ENCODE results near the gene UBTD2. TPM values are rescaled to one million over a fixed set of nuclear protein-coding genes. Genes with fewer than 3 reads are reported as not detected.

The UBTD2 gene
- polyA plus RNA-seq, 1 experiment = 33.3 TPM

DNA sequence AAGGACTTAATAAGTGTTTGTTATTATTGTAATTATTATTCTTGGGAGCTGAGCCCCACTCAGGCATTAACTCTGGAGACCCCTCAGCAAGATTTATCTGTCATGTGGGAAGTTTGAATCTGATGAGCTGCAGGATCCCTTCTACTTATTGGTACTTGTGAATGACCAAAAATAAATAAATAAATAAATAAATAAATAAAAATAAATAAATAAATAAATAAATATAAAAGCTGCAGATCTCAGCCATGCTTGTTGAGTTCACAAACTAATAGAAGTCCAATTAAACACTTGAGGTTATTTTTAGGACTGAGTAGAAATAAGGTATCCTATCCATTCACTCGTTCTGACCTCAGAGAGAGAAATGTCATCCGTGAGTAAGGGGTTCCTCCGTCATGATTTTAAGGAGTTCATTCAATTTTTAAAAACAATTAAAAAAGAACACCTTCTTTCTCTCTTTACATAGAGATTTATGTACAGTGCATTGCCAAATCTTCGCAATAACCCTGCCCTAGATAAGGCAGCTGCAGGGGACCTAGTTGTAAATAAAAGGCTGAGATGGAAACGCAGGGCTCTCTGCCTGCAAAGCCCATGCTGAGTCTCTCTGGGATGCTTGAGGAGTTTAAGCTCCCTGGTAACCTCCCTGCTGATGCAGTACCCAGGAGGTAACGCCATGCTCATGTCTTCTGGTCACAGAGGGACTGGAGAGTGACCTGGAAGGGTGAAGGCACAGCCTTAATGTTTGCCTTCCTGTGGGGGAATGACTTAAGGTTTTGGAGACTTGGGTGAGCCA, 88.4 kb downstream of the UBTD2 start:
- ChIA-PET CTCF (interaction anchor here (0.8 to 0.9 kb wide), 2 partner anchors 9 to 283 kb away, joined by 3 read pairs; no protein-coding TSS in a partner anchor), POLR2A (no interaction called here)
- TF ChIP-seq, protein P1, sequence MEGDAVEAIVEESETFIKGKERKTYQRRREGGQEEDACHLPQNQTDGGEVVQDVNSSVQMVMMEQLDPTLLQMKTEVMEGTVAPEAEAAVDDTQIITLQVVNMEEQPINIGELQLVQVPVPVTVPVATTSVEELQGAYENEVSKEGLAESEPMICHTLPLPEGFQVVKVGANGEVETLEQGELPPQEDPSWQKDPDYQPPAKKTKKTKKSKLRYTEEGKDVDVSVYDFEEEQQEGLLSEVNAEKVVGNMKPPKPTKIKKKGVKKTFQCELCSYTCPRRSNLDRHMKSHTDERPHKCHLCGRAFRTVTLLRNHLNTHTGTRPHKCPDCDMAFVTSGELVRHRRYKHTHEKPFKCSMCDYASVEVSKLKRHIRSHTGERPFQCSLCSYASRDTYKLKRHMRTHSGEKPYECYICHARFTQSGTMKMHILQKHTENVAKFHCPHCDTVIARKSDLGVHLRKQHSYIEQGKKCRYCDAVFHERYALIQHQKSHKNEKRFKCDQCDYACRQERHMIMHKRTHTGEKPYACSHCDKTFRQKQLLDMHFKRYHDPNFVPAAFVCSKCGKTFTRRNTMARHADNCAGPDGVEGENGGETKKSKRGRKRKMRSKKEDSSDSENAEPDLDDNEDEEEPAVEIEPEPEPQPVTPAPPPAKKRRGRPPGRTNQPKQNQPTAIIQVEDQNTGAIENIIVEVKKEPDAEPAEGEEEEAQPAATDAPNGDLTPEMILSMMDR (IDR thresholded peaks at IDR 0.05; ENCODE audit: low read depth, low read length) = no peak

DNA sequence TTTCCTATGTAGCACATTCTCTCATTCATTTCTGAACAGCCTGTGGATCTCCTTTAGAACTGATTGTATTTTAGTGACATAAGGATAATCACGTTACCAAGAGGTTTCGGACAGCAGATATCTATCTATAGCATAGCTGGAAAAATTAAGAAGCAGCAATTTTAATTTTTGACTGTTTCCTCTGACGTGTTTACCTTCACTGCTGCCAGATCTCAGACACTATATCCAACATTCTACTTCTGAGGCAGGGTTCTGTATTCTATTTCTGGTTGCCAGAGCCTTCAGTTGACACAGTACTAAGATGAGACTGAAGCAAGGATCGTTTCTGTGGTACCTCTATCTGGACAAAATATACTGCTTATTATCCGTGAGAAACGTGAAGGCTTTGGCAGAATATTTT, 89.7 kb downstream of the UBTD2 start, which contains the start of gene EFCAB9:
TSS of gene EFCAB9 (plus strand) at position 301 of the 400 bp plus-strand sequence. CDS start at position 302, 1 bp downstream.
- CTCF ChIA-PET = no interaction called here
- Histone ChIP-seq H3K27ac (ENCODE audit: low read depth, low read length) (no peak within 1 kb of the TSS), H3K27me3 (ENCODE audit: control insufficient read depth, insufficient read depth, low read length) (no peaks in the 10 kb centered on the region), H3K9me3 (ENCODE audit: control insufficient read depth, insufficient read depth, low read length) (no peaks in the 10 kb centered on the region), H3K4me3 (ENCODE audit: low read depth, low read length) (no peak within 1 kb of the TSS)
- DNase-seq (ENCODE audit: low read depth, low spot score) = no peak
- POLR2A ChIA-PET = no interaction called here
- TF ChIP-seq, protein P1 (IDR thresholded peaks at IDR 0.05; ENCODE audit: low read depth, low read length) = no peak

More for the DNA sequence above, 88.4 kb downstream of the UBTD2 start:
- H3K9me3 ChIP-seq (ENCODE audit: control insufficient read depth, insufficient read depth, low read length) = no peaks in the 10 kb centered on the region
- no peak overlapping the region for H3K4me3 ChIP-seq (ENCODE audit: low read depth, low read length)
- no peak overlapping the region for H3K27ac ChIP-seq (ENCODE audit: low read depth, low read length)
- H3K27me3 ChIP-seq (ENCODE audit: control insufficient read depth, insufficient read depth, low read length) = no peaks in the 10 kb centered on the region
- DNase-seq (ENCODE audit: low read depth, low spot score) = no peak

DNA sequence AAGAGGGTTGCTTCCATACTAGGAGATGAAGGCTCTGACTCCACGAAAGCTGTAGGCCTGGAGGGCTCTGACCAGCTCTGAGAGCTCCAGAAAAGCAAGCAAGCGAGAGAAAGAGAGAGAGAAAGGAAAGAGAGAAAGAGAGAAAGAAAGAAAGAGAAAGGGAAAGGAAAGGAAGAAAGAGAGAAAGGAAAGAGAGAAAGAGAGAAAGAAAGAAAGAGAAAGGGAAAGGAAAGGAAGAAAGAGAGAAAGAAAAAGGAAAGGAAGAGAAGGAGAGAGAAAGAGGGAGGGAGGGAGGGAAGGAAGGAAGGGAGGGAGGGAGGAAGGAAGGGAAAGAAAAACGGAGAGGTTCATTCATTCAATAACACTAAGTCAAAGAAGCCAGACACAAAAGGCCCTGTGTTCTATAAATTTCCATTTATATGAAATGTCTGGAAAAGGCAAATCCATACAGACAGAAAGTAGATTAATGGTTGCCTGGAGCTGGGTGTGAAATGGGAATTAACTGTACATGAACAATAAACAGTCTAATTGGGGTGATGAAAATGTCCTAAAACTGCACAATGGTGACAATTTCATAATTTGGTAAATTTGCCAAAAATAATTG, 93.8 kb downstream of the UBTD2 start:
- DNase-seq (ENCODE audit: low read depth, low spot score) = no peak
- peak overlapping the region; percentile 61 for H3K27ac ChIP-seq (ENCODE audit: low read depth, low read length)
- TF ChIP-seq, protein P1 (IDR thresholded peaks at IDR 0.05; ENCODE audit: low read depth, low read length) = no peak
- ChIA-PET CTCF (interaction anchor here (0.6 to 4.3 kb wide), 28 partner anchors 9 to 278 kb away, joined by 3 to 51 read pairs (median 8); partner anchors contain the start of gene UBTD2), POLR2A (interaction anchor here (1.9 to 3.8 kb wide), 2 partner anchors 86 to 93 kb away, joined by 14 to 20 read pairs; partner anchors contain the start of gene UBTD2)
- H3K4me3 ChIP-seq (ENCODE audit: low read depth, low read length) = peak overlapping the region; percentile 32; the same call in 1 of the 2 replicates
- H3K27me3 ChIP-seq (ENCODE audit: control insufficient read depth, insufficient read depth, low read length) = no peaks in the 10 kb centered on the region
- no peaks in the 10 kb centered on the region; the same call in 1 of the 2 replicates for H3K9me3 ChIP-seq (ENCODE audit: control insufficient read depth, insufficient read depth, low read length)

DNA sequence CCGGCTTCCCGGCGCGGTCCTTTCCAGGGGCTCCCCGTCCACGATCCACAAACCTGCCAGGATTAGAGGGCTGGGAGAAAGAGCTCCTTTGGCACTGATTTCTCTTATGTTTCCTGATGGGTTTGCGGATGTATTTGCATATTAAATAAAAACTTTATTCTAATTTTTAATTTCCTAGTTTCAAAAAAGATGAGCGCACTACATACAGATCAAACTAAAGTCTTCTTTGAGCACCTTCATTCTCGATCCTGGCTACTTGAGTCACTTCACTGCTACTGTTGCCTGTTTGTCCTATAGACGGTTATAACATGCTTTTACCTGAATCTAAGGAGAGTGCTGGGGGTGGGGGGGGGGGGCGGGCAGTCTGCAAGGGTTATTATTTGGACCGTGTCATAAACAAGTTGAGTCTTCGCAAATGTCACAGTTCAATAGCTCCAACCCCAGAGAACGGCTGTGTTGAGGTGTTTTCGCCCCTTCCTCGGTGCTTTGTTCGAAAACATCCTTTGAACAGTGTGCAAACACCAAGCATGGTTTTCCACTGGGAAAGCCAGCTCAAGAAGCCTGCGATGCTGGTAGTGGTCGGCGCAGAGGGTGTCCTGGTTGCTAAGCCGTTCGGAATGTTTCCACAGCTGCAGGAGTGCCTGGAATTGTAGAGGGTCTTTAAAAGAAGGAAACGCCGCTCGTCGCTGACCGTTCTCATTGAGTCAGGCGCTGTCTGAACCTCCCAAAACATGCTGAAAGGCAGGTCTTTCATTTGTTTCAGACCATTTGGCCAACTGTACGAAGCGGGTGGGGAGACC, 94.5 kb downstream of the UBTD2 start:
- POLR2A ChIA-PET = interaction anchor here (1.2 to 3.8 kb wide), 4 partner anchors 82 to 183 kb away, joined by 4 to 20 read pairs (median 10); partner anchors contain the start of genes FBXW11 and UBTD2
- H3K27ac ChIP-seq (ENCODE audit: low read depth, low read length) = peak overlapping the region; percentile 61
- TF ChIP-seq, protein P1 (IDR thresholded peaks at IDR 0.05; ENCODE audit: low read depth, low read length) = no peak
- no peak for DNase-seq (ENCODE audit: low read depth, low spot score)
- peak overlapping the region; percentile 93 for H3K4me3 ChIP-seq (ENCODE audit: low read depth, low read length)
- CTCF ChIA-PET = interaction anchor here (0.5 to 4.3 kb wide), 76 partner anchors 10 to 289 kb away, joined by 3 to 51 read pairs (median 4); partner anchors contain the start of genes FBXW11 and UBTD2
- no peaks in the 10 kb centered on the region for H3K27me3 ChIP-seq (ENCODE audit: control insufficient read depth, insufficient read depth, low read length)
- H3K9me3 ChIP-seq (ENCODE audit: control insufficient read depth, insufficient read depth, low read length) = no peaks in the 10 kb centered on the region; the same call in 1 of the 2 replicates
